TTC549 (cell line): ENCODE data around the gene DBET.
"Not testable (repeated sequence)": the region's sequence is repeated elsewhere in the genome, so short reads cannot be mapped to it uniquely, and the experiment has no call there.

ENCODE experiments used
- FAIRE-seq: peaks from 2 replicates; lab custom pipeline; 2012; peaks lifted over from hg19 to GRCh38; lab: Jason Lieb, UNC

The DBET gene

DNA sequence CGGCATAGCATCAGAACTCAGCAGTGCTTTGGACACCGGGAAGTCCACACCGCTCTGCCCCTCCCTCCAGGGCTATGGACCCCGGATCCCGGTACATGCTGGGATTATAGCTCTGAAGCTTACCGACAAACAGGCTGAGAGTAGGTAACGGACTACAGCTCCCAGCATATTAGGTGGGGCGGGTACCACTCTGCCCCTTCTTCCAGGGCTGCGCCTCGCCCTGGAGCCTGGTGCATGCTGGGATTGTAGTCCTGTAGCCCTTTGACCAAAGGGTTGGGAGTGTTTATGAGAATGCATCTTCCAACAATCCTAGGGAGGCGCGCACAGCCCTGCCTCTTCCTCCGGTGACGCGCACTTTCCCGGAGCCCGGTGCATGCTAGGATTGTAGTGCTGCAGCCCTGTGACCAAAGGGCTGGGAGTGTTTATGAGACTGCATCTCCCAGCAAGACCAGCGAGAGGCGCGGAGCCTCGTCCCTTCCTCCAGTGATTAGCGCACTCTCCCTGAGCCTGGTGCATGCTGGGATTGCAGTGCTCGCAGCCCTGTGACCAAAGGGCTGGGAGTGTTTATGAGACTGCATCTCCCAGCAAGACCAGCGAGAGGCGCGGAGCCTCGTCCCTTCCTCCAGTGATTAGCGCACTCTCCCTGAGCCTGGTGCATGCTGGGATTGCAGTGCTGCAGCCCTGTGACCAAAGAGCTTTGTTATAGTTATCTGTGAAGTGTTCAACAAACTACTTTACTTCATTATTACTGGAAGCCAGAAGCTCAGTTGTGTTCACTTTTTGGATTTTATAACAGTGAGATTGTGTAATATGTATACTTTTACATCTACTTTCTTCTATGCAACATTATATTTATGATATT is 14.7 kb upstream of the DBET start:
- not testable (repeated sequence) for FAIRE-seq

DNA sequence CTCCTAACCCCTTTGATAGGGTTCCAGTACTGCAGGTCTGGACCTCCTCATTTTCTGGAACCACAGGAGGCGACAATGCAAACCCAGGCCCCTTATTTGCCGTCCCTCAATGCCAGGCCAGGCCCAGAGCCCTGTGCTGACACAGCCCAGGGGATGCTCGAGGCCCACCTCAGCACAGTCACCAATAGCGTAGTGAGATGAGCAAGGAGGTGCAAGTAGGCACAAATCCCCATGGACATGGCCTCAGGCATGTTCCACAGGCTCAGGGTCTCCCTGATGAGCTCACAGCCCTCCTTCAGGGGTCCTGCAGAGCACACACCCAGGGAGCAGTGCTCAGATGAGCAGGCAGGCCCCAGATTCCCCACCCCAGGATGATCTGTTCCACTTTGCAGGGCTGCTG is 5.3 kb upstream of the DBET start:
- FAIRE-seq: not testable (repeated sequence)

GRCh38 chr4:190064805-190065204 is 503 bp downstream of the DBET start:
- not testable (repeated sequence) for FAIRE-seq

GRCh38 chr4:190068351-190068750 is 4.0 kb downstream of the DBET start:
- FAIRE-seq: not testable (repeated sequence)

GRCh38 chr4:190093052-190093451 is 28.8 kb downstream of the DBET start:
- not testable (repeated sequence) for FAIRE-seq

DNA sequence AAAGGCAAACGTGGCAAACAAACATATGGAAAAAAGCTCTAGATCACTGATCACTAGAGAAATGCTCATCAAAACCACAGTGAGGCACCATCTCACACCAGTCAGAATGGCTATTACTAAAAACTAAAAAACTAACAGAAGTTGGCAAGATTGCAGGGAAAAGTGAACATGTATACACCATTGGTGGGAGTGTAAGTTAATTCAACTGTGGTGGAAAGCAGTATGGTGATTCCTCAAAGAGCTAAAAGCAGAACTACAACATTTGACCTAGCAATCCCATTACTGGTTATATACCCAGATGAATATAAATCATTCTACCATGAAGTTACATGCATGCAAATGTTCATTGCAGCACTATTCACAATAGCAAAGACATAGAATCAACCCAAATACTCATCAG is 29.7 kb downstream of the DBET start:
- not testable (repeated sequence) for FAIRE-seq

DNA sequence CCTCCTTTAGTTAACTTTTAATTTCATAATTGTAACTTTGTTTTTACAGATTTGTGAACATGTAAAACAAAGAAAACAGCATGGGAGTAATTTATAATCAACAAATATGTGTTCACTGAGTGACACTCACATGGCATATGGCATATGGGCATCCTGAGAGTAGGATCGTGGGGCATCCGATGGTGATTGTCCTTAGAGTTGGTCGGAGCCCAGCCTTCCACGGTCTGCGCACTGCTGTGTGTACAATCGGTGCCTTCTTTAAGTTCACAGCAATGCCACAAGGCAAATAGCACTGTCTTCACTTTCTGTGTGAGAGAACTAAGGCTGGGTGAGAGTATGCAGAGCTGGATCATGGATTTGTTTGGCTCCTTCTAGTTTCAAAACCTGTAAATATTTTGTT is 31.0 kb downstream of the DBET start:
- FAIRE-seq: not testable (repeated sequence)

DNA sequence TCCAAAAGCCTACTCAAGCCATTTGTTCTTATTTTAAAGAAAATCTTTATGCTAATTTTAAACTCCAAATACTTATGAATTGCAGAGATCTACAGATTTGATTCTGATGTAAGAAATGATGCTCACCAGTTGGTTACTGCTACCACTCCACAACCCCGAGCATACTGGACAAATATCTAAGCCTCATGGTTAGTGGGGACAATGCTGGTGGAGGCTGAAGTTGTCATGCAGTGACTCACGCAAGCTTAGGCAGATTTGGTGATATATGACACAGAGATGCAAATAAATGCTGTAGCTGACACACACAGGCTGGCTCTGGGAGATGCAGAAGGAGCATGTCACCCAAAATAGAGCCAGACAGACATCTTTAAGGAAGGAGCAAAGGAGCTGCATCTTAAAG is 35.3 kb downstream of the DBET start:
- not testable (repeated sequence) for FAIRE-seq

- FAIRE-seq: not testable (repeated sequence)
Observed at GRCh38 chr4:190101525-190101924, 37.2 kb downstream of the DBET start.

- FAIRE-seq: not testable (repeated sequence)
Observed at GRCh38 chr4:190106191-190106590, 41.9 kb downstream of the DBET start.

GRCh38 chr4:190106611-190107480 is 42.5 kb downstream of the DBET start:
- FAIRE-seq: not testable (repeated sequence)

DNA sequence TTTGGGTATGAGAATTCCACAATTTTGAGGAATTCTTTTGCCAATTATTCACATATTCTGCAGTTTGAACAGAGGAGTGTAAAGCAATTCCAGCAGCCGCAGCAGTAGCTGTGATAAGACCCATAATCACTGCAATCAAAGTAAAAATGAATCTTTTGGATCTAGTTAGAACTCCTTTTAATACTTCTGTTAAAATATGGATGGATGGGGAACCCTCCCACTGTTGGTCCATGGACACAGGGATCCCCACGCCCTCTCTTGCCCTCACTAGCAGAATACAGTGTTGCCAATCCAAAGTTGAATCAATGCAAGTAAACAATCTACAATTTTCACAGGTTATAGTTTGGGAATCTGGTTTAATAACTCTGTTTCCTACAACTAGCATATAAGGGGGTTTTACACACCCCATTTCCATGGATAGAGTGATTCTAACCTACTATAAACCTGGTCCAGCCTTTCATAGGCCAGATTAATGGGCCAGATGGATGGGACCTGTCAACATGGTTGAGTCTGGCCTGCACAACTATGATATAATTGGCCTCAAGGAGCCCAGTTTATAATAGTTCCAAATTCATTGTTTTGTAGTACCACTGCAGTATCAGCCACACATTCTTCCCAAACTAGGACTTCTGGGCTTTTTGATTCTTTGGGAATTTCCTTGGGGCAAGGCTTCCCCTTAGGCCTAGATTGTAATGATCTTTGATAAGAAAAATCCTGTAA is 43.6 kb downstream of the DBET start:
- FAIRE-seq: not testable (repeated sequence)

DNA sequence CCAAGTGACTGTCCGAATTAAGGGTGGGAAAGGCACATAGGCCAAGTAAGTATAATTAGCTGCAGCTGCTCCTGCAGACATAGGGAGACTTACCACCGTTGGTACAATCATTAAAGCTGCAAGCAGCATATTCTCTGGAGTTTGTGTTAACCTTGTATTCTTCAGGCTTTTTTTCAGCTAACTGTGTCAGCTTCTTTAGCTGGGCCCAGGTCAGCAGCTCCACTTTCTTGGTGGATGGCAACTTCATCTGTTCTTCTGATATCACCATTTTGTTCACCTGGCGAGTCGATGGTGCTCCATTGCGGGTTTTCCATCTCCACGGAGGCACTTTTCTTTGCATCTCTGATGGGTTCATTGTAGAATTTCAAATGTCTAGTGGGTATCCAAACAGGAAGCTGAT is 44.5 kb downstream of the DBET start:
- not testable (repeated sequence) for FAIRE-seq

GRCh38 chr4:190109390-190110011 is 45.2 kb downstream of the DBET start:
- FAIRE-seq: not testable (repeated sequence)

GRCh38 chr4:190110033-190110432 is 45.7 kb downstream of the DBET start:
- FAIRE-seq: not testable (repeated sequence)

GRCh38 chr4:190110570-190111295 is 46.4 kb downstream of the DBET start:
- not testable (repeated sequence) for FAIRE-seq

GRCh38 chr4:190112879-190113278 is 48.6 kb downstream of the DBET start:
- FAIRE-seq: not testable (repeated sequence)

GRCh38 chr4:190114991-190115390 is 50.7 kb downstream of the DBET start:
- FAIRE-seq: not testable (repeated sequence)
